Skeletal muscle cell (primary cell): Measurements from ENCODE around the gene SLIT1.
"Not testable (repeated sequence)": the region's sequence is repeated elsewhere in the genome, so short reads cannot be mapped to it uniquely, and the experiment has no call there.

ENCODE experiments used
- DNase-seq: peaks from one replicate; pipeline ENCODE4 v3.0.0-alpha.2; 2010; ENCODE audit warnings: low read depth
- H3K4me3 ChIP-seq: 2 replicates; pipeline ENCODE4 v1.5.1; 2011; ENCODE audit warnings: low read depth, mild to moderate bottlenecking, control low read depth, low read length, moderate library complexity

Gene SLIT1

GRCh38 chr10:97039538-97040247 is 146.1 kb downstream of the SLIT1 start:
- no peak overlapping the region for H3K4me3 ChIP-seq
- DNase-seq = no peak

- DNase-seq = no peak
- no peak overlapping the region for H3K4me3 ChIP-seq
Observed at GRCh38 chr10:97038688-97039087, 147.1 kb downstream of the SLIT1 start.

- peak; percentile 24 for DNase-seq
- peak overlapping the region; percentile 31 for H3K4me3 ChIP-seq
Observed at GRCh38 chr10:97037365-97038361, 148.1 kb downstream of the SLIT1 start.

- H3K4me3 ChIP-seq = no peak overlapping the region
- DNase-seq = no peak
Observed at GRCh38 chr10:97034958-97035769, 150.6 kb downstream of the SLIT1 start.

- DNase-seq = no peak
- no peak overlapping the region for H3K4me3 ChIP-seq
Observed at GRCh38 chr10:97034301-97034700, 151.5 kb downstream of the SLIT1 start.

- not testable (repeated sequence) for DNase-seq, H3K4me3 ChIP-seq
Observed at GRCh38 chr10:97033841-97034240, 151.9 kb downstream of the SLIT1 start.

GRCh38 chr10:97032624-97033023 is 153.1 kb downstream of the SLIT1 start:
- no peak overlapping the region for H3K4me3 ChIP-seq
- DNase-seq = no peak

GRCh38 chr10:97031459-97031858 is 154.3 kb downstream of the SLIT1 start:
- no peak for DNase-seq
- H3K4me3 ChIP-seq = no peak overlapping the region

GRCh38 chr10:97030894-97031293 is 154.9 kb downstream of the SLIT1 start:
- no peak overlapping the region for H3K4me3 ChIP-seq

GRCh38 chr10:97029271-97029670 is 156.5 kb downstream of the SLIT1 start:
- no peak overlapping the region for H3K4me3 ChIP-seq

More at GRCh38 chr10:97030894-97031293, 154.9 kb downstream of the SLIT1 start:
- DNase-seq = no peak

GRCh38 chr10:97028832-97029178 is 157.0 kb downstream of the SLIT1 start:
- no peak overlapping the region for H3K4me3 ChIP-seq

More at GRCh38 chr10:97029271-97029670, 156.5 kb downstream of the SLIT1 start:
- no peak for DNase-seq

GRCh38 chr10:97028126-97028831 is 157.5 kb downstream of the SLIT1 start:
- DNase-seq = no peak
- no peak overlapping the region for H3K4me3 ChIP-seq

More at GRCh38 chr10:97028832-97029178, 157.0 kb downstream of the SLIT1 start:
- DNase-seq = no peak

- DNase-seq = no peak
- H3K4me3 ChIP-seq = no peak overlapping the region
Observed at GRCh38 chr10:97025613-97026242, 160.0 kb downstream of the SLIT1 start.

GRCh38 chr10:97024168-97025073 is 161.3 kb downstream of the SLIT1 start:
- no peak for DNase-seq
- peak overlapping the region; percentile 6 for H3K4me3 ChIP-seq

- no peak for DNase-seq
- peak overlapping the region; percentile 6 for H3K4me3 ChIP-seq
Observed at GRCh38 chr10:97023401-97024167, 162.2 kb downstream of the SLIT1 start.

- no peak for DNase-seq
- H3K4me3 ChIP-seq = no peak overlapping the region
Observed at GRCh38 chr10:97022616-97023015, 163.1 kb downstream of the SLIT1 start.
